ENCODE measurements around the gene NAV2. TPM values are rescaled to one million over a fixed set of nuclear protein-coding genes. Genes with fewer than 3 reads are reported as not detected.
A peak's percentile ranks its signal among the peaks of the same experiment; 100 is the strongest.

NAV2 gene
- total RNA-seq, 1 donor from 2014 or later = 31.4 TPM

- peaks cover 14% of the 10 kb centered on the region for H3K4me1 Mint-ChIP-seq (ENCODE audit: unreplicated experiment)
- H3K36me3 Mint-ChIP-seq (ENCODE audit: unreplicated experiment) = peaks cover 4% of the 10 kb centered on the region
- no peak overlapping the region for H3K4me3 Mint-ChIP-seq (ENCODE audit: unreplicated experiment)
- H3K9me3 Mint-ChIP-seq (ENCODE audit: unreplicated experiment) = no peaks in the 10 kb centered on the region
- TF ChIP-seq CTCF (IDR thresholded peaks at IDR 0.05) = no peak
- no peak for DNase-seq (ENCODE audit: extremely low spot score, unreplicated experiment)
- H3K27me3 Mint-ChIP-seq (ENCODE audit: unreplicated experiment) = no peaks in the 10 kb centered on the region
- no peak overlapping the region for H3K27ac Mint-ChIP-seq (ENCODE audit: unreplicated experiment)
Measured at GRCh38 chr11:19987331-19987801, 274.7 kb downstream of the NAV2 start.

DNA sequence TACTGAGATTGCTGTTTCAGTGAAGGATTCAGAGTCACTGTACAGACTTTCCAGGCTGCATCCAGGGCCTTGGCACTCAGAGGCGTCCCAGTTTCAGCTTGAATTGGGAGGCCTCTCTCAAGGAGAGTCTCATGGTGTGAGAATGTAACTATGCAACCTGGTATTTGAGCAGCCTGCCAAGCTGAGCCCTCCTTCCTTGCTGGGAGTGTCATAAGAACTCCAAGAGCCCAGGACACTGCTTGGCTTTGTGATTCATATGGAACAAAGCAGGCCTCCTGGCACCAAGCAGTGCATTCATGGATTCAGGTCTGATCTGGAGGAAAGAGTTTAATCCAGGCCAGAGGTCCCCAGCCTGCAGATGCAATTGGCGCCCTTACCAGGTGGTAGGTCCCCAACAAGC, 276.0 kb downstream of the NAV2 start:
- no peaks in the 10 kb centered on the region for H3K9me3 Mint-ChIP-seq (ENCODE audit: unreplicated experiment)
- H3K27me3 Mint-ChIP-seq (ENCODE audit: unreplicated experiment) = no peaks in the 10 kb centered on the region
- H3K4me1 Mint-ChIP-seq (ENCODE audit: unreplicated experiment) = peaks cover 12% of the 10 kb centered on the region
- no peak overlapping the region for H3K4me3 Mint-ChIP-seq (ENCODE audit: unreplicated experiment)
- no peak for DNase-seq (ENCODE audit: extremely low spot score, unreplicated experiment)
- H3K36me3 Mint-ChIP-seq (ENCODE audit: unreplicated experiment) = peaks cover 4% of the 10 kb centered on the region
- no peak for TF ChIP-seq CTCF (IDR thresholded peaks at IDR 0.05)
- peak overlapping the region; percentile 52 for H3K27ac Mint-ChIP-seq (ENCODE audit: unreplicated experiment)

DNA sequence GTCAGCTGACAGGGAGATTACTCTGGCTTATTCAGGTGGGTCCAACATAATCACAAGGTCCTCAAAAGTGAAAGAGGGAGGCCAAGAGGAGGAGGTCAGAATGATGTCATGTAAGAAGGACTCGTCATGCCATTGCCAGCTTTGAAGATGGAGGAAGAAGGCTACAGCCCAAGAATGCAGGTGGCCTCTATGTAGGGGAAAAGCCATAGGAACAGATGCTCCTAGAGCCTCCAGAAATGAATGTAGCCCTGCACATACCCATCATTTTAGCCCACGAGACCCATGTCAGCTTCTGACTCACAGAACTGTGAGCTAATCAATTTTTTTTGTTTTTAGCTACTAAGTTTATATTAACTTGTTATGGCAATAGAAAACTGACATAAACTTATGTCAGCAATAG, 276.6 kb downstream of the NAV2 start:
- Mint-ChIP-seq H3K27ac (ENCODE audit: unreplicated experiment) (peak overlapping the region; percentile 52), H3K9me3 (ENCODE audit: unreplicated experiment) (no peaks in the 10 kb centered on the region), H3K4me1 (ENCODE audit: unreplicated experiment) (peaks cover 12% of the 10 kb centered on the region), H3K4me3 (ENCODE audit: unreplicated experiment) (no peak overlapping the region), H3K27me3 (ENCODE audit: unreplicated experiment) (no peaks in the 10 kb centered on the region), H3K36me3 (ENCODE audit: unreplicated experiment) (peaks cover 4% of the 10 kb centered on the region)
- no peak for DNase-seq (ENCODE audit: extremely low spot score, unreplicated experiment)
- TF ChIP-seq CTCF (IDR thresholded peaks at IDR 0.05) = no peak

GRCh38 chr11:19992162-19992561, 279.5 kb downstream of the NAV2 start:
- Mint-ChIP-seq H3K27me3 (ENCODE audit: unreplicated experiment) (no peaks in the 10 kb centered on the region), H3K4me1 (ENCODE audit: unreplicated experiment) (peaks cover 27% of the 10 kb centered on the region), H3K9me3 (ENCODE audit: unreplicated experiment) (no peaks in the 10 kb centered on the region), H3K36me3 (ENCODE audit: unreplicated experiment) (peaks cover 5% of the 10 kb centered on the region), H3K4me3 (ENCODE audit: unreplicated experiment) (no peak overlapping the region), H3K27ac (ENCODE audit: unreplicated experiment) (peak overlapping the region; percentile 53)
- TF ChIP-seq CTCF (IDR thresholded peaks at IDR 0.05) = no peak
- no peak for DNase-seq (ENCODE audit: extremely low spot score, unreplicated experiment)

GRCh38 chr11:19992998-19993397, 280.4 kb downstream of the NAV2 start:
- Mint-ChIP-seq H3K27ac (ENCODE audit: unreplicated experiment) (no peak overlapping the region), H3K9me3 (ENCODE audit: unreplicated experiment) (no peaks in the 10 kb centered on the region), H3K36me3 (ENCODE audit: unreplicated experiment) (peaks cover 5% of the 10 kb centered on the region), H3K4me3 (ENCODE audit: unreplicated experiment) (no peak overlapping the region), H3K27me3 (ENCODE audit: unreplicated experiment) (no peaks in the 10 kb centered on the region), H3K4me1 (ENCODE audit: unreplicated experiment) (peaks cover 27% of the 10 kb centered on the region)
- no peak for DNase-seq (ENCODE audit: extremely low spot score, unreplicated experiment)
- no peak for TF ChIP-seq CTCF (IDR thresholded peaks at IDR 0.05)

Measured in osteocyte (in vitro differentiated cells).